ENCODE measurements around the gene HOXB9. TPM values are rescaled to one million over a fixed set of nuclear protein-coding genes. Genes with fewer than 3 reads are reported as not detected.

The HOXB9 gene
- total and polyA plus RNA-seq, 9 of the 15 experiments (the other 6 are each of a cell fraction or from before 2014, with no cell fraction given): 3.1 to 196 (median 77.6) TPM

- no peaks in the 10 kb centered on the region for H3K27me3 ChIP-seq (ENCODE audit: control insufficient read depth in 2 of 2, insufficient read depth in 2 of 2, low read length in 2 of 2)
- no peak within 1 kb of the TSS for H3K4me3 ChIP-seq
These were observed 36.1 kb downstream of the HOXB9 start, which contains the start of gene HOXB3 for GRCh38 chr17:48589831-48590606. TSS of gene HOXB3 (minus strand) at chr17:48590241. CDS start at chr17:48552474, 37,767 bp downstream.

More at GRCh38 chr17:48589831-48590606, 36.1 kb downstream of the HOXB9 start, which contains the start of gene HOXB3:
- H3K36me3 ChIP-seq (ENCODE audit: control insufficient read depth, insufficient read depth, low read length): no peaks in the 10 kb centered on the region
- ATAC-seq (no peak), DNase-seq (ENCODE audit: extremely low read depth in 1 of 4, low spot score in 3 of 4) (no peak), FAIRE-seq (no peak)
- H3K9ac ChIP-seq (ENCODE audit: insufficient read depth in 1 of 2, low read depth in 2 of 2, low read length in 2 of 2): peak within 1 kb of the TSS in 1 of 2 experiments; percentile 27; a peak in 1 of 4 replicates
- 65% methylated on average over 22 of the region's 23 CpGs for WGBS (ENCODE audit: insufficient coverage, low coverage, missing lambda C conversion rate)
- no peak within 1 kb of the TSS for H3K27ac ChIP-seq (ENCODE audit: extremely low read depth, low read depth, low read length)
- CTCF ChIA-PET (ENCODE audit: low intra/inter-chr PET ratio): interaction anchor here (0.7 to 0.9 kb wide), 2 partner anchors 12 to 254 kb away, joined by 3 read pairs; no protein-coding TSS in a partner anchor
- no peaks in the 10 kb centered on the region for H3K9me1 ChIP-seq (ENCODE audit: control insufficient read depth, insufficient read depth, low read length)
- POLR2A ChIA-PET: interaction anchor here (1.0 to 1.7 kb wide), 5 partner anchors 9 to 254 kb away, joined by 3 to 10 read pairs (median 6); partner anchors contain the start of gene HOXB9
- H4K20me1 ChIP-seq (replicated peaks; ENCODE audit: control insufficient read depth, insufficient read depth, low read length): no peaks in the 10 kb centered on the region
- no TSS peak for BruUV-seq (replicated peaks)
- intact Hi-C loops (cut with micrococcal nuclease): no loop called here
- no peak within 1 kb of the TSS; the same call in 1 of the 2 replicates for H3K4me2 ChIP-seq (ENCODE audit: insufficient read depth, low read length)
- H3K9me3 ChIP-seq (replicated peaks; ENCODE audit: control insufficient read depth, insufficient read depth, low read depth, low read length): no peaks in the 10 kb centered on the region
- H2AFZ ChIP-seq (ENCODE audit: low read depth, low read length): no peak within 1 kb of the TSS
- 0 out of 3 replicates have a peak, but pooled peaks cover 2% of the 10 kb centered on the region for H3K79me2 ChIP-seq (ENCODE audit: control insufficient read depth, insufficient read depth, low read length)
- TF ChIP-seq ZNF184 (CRISPR knock-in tag; IDR thresholded peaks at IDR 0.05) (no peak), USF1 (CRISPR knock-in tag; IDR thresholded peaks at IDR 0.05) (peak; percentile 17; the same call in 1 of the 2 replicates), TFE3 (CRISPR knock-in tag; IDR thresholded peaks at IDR 0.05) (peak; percentile 78), ZNF507 (tag; conservative IDR thresholded peaks at IDR 0.05) (no peak)
- in situ Hi-C loops (cut with MboI): loop anchor here (5.0 kb wide), 1 partner anchor 253 kb away; no protein-coding TSS in a partner anchor
- H3K4me1 ChIP-seq (replicated peaks in 1 of 2; ENCODE audit: control insufficient read depth in 2 of 2, insufficient read depth in 2 of 2, low read length in 2 of 2): peaks cover 9 to 35% of the 10 kb centered on the region in 2 experiments; a peak in 4 of 5 replicates

All from K562 (cell line).